Subcutaneous adipose tissue (tissue), 4 donors: ENCODE data around the gene COL27A1. TPM values are rescaled to one million over a fixed set of nuclear protein-coding genes. Genes with fewer than 3 reads are reported as not detected.

Experiments
- CTCF ChIP-seq: fragments of 450-650 bp; IDR thresholded peaks from one replicate; pipeline ENCODE4 v1.5.1; 2016; ENCODE audit warnings: low read depth, mild to moderate bottlenecking, control low read depth, antibody characterized with exemption, moderate library complexity
- total RNA-seq, 4 donors: library from RNA; depleted of rRNA; stranded (reverse); fragments of >200 nt; gene quantifications; one replicate each; pipeline ENCODE4 v1.1.0, GENCODE V29; 2016

The COL27A1 gene
- total RNA-seq, 4 donors from 2014 or later = 1.0 to 7.7 (median 4.4) TPM

DNA sequence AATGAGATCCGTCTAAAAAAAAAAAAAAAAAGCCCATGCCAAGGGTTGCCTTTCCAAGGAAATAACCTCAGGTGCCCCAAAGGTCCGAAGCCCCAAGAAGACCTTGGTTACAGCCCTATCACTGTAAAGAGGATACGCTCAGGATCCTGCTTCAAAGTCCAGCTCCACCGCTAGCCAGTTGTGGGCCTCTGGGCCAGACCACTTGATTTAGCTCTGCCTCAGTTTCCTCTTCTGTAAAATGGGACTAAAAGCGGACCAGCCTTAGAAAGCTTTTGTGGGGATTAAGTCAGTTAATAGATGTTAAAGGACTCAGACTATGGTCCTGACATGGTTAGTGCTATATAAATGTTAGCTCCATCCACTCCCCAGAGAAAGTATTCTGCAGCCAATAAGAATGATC is 118.9 kb downstream of the COL27A1 start:
- TF ChIP-seq CTCF = no peak

DNA sequence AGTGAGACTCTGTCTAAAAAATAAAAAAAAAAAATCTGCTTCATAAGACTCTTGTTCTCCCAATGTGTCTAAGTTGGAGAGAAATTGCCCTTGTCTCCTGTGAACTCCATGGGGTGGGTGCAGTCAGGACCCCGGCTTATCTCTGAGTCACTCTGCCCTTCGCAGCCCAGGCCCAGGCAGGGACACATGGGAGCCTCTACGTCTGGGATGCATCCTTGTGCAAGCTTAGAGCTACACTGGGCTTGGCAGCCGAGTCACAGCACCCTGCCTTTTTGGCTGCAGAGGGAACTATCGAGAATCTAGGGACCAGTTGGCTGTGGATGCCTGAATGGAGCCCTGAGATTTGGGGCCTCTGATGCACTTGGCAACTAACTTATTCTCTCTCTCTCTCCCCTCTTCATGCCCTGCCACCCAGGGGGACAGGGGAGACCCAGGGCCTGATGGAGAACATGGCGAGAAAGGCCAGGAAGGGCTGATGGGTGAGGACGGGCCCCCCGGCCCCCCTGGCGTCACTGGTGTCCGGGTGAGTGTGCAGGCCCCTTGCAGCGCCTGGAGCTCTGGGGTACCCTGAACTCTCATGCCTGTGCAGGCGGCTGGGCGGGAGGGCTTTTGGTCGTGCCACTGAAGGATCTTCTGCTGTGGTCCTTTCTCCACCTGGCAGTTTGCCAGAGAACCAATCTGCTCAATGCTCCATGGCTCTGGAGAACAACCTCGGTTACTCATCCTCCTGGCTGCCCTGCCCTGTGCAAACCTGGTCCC is 120.1 kb downstream of the COL27A1 start:
- TF ChIP-seq CTCF = no peak

DNA sequence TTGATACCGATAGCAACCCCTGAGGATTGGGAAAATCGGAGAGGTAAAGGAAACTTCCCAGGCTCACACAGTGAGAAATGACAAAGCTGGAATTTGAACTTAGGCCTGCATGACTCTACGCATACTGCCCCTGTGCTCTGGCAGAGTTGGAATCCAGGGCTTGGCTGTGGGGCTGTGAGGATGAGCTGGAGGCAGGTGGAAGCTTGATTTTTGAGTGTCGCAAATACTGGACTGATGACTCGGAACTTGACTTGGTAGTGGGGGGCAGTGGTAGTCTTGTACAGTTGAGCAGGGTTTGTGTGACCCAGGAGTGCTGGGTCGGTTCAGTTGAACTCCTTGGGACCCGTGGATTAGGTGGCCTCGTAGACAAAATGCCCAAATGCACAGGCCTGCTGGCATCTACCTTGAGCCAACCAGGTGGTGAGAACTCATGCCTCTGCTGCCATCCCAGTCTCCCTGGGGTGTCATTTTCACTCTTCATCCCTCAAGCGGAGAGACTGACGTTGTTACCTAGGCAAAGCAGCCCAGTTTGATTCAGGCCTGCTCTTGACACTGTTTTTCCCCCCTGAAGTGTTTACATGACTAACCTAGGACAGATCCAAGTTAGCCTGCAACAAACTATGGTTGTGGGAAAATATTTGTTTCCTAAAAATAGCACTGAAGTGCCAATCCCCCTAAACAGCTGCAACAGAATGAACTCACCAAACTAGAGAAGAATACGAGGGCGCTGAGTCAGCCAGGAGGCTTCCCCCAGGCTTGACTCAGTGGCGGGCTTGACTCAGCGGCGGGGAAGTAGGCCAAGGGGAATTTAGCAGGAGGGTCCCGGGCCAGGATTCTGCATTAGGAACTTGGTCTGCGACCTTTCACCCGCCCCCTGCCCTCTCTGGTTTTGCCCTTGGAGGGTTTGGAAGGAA is 121.8 kb downstream of the COL27A1 start:
- TF ChIP-seq CTCF = no peak

DNA sequence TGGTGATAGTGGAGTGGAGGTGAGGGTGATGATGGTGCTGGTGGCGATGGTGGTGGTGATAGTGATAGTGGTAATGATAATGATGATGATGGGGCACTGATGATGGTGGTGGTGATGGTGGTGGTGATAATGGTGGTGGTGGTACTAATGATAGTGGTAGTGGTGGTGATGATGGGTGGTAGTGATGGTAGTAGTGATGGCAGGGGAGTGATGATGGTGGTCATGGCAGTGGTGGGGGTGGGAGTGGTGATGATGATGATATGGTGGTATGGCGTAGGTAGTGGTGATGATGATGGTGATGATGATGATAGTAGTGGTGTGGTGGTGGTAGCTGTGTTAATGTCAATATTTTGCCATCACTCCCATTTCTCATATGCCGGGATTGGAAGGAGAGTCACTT is 123.0 kb downstream of the COL27A1 start:
- TF ChIP-seq CTCF = no peak

DNA sequence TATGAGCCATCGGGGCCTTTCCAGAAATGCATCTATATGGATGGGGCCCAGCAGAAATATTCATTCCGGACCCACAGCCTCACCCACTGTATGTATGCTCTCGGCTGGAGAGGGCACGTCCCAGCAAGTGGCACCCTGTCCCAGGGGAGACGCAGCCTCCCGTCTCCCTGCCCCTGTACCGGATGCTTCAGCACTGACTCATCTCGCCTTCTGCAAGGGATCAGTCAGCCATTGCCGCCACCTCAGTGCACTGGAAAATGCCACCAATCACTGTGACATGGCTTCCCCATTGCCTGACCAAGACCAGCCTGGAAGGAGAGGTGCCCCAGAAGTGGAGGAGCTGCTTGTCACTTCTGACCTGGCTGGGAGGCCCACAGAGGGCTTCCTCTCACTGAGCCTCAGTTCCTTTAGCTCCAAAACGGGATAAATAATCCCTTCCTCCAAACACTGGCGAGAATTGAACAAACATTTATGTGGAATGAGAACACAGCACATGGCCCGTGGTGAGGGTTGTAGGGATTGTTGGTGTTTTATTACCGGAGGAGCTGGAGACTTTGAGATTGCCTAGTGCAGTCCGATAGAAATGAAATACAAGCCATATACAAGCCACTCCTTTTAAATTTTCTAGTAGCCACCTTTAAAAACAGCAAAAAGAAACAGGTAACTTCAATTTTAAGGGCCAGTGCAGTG is 123.7 kb downstream of the COL27A1 start:
- TF ChIP-seq CTCF = no peak

DNA sequence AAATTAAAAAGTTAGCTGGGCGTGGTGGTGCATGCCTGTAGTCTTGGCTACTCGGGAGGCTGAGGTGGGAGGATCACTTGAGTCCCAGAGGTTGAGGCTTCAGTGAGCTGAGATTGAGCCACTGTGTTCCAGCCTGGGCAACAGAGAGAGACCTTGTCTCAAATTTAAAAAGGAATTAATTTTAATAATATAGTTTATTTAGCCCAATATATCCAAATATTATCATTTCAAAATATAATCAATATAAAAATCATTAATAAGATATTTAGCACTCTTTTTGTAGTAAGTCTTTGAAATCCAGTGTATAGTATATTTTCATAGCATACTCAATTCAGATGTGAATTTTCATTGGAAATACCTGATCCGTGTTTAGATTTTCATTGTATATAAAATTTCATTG is 124.4 kb downstream of the COL27A1 start:
- TF ChIP-seq CTCF = no peak
